K562 (cell line): Measurements from ENCODE around the gene ASB13. TPM values are rescaled to one million over a fixed set of nuclear protein-coding genes. Genes with fewer than 3 reads are reported as not detected.
A peak's percentile ranks its signal among the peaks of the same experiment; 100 is the strongest.

Experiments
- ATAC-seq: fragments of 200-7000 bp; cut with Tn5 transposase; 3 replicates; pipeline ENCODE4 v1.9.1; 2020; ENCODE audit warnings: moderate library complexity
- BruUV-seq: library from RNA; stranded (reverse); fragments of 400-500 nt; replicated peaks from 2 replicates; lab custom pipeline; 2021; lab: Mats Ljungman, UMichigan
- CTCF ChIA-PET: fragments of 300-600 bp; formaldehyde crosslinking; extraction: SDS; loops from one replicate; lab custom pipeline; 2021; ENCODE audit warnings: low intra/inter-chr PET ratio; lab: Yijun Ruan, JAX
- POLR2A ChIA-PET: fragments of 300-600, 350-650 bp; sonication (Branson Sonifier 250); formaldehyde crosslinking; extraction: SDS; loops from one replicate; lab custom pipeline; 2021; ENCODE audit warnings: antibody characterized with exemption, inconsistent platforms; lab: Yijun Ruan, JAX
- DNase-seq, 4 experiments: peaks; one replicate each; pipeline versions ENCODE4 v3.0.0 to v3.0.0-alpha.2; 2011 to 2018; ENCODE audit warnings: low spot score in 3 of 4, mixed read lengths in 3 of 4; ENCODE audit errors: extremely low read depth in 1 of 4
- FAIRE-seq: peaks from 2 replicates; lab custom pipeline; 2011; peaks lifted over from hg19 to GRCh38; lab: Jason Lieb, UNC
- H2AFZ ChIP-seq: 2 replicates; pipeline ENCODE4 v1.6.0; 2011; ENCODE audit warnings: low read depth, low read length, control low read depth, inconsistent platforms
- H3K27ac ChIP-seq: fragments of 200-600 bp; 3 replicates; pipeline ENCODE4 v1.8.0; 2011; ENCODE audit warnings: low read depth, mild to moderate bottlenecking, control low read depth, inconsistent platforms, low read length, moderate library complexity, mixed read lengths; ENCODE audit errors: extremely low read depth
- H3K27me3 ChIP-seq, 2 experiments: fragments of 300-600 bp in 1 of 2; 2 replicates in 1 of 2; 3 replicates in 1 of 2; pipeline versions ENCODE4 v1.6.0 to v1.8.0; 2011; ENCODE audit warnings: inconsistent platforms in 2 of 2, low read length in 2 of 2, mild to moderate bottlenecking in 1 of 2, mixed read lengths in 1 of 2, moderate library complexity in 1 of 2; ENCODE audit not compliant: control insufficient read depth in 2 of 2, insufficient read depth in 2 of 2
- H3K36me3 ChIP-seq: fragments of 300-600 bp; 3 replicates; pipeline ENCODE4 v1.8.0; 2011; ENCODE audit warnings: mild to moderate bottlenecking, low read length, inconsistent platforms; ENCODE audit not compliant: control insufficient read depth, insufficient read depth
- H3K4me1 ChIP-seq, 2 experiments: fragments of 200-600 bp in 1 of 2; replicated peaks in 1 of 2; 2 replicates in 1 of 2; 3 replicates in 1 of 2; pipeline versions ENCODE4 v1.5.1 to v1.8.0; 2011; ENCODE audit warnings: inconsistent platforms in 2 of 2, low read length in 2 of 2, mild to moderate bottlenecking in 1 of 2, mixed read lengths in 1 of 2, moderate library complexity in 1 of 2; ENCODE audit not compliant: control insufficient read depth in 2 of 2, insufficient read depth in 2 of 2
- H3K4me2 ChIP-seq: 2 replicates; pipeline ENCODE4 v1.6.1; 2011; ENCODE audit warnings: low read length, control low read depth, inconsistent platforms, mixed read lengths; ENCODE audit not compliant: insufficient read depth
- H3K4me3 ChIP-seq: fragments of 200-600 bp; sonication (generic), shearing (Covaris generic); 2 replicates; pipeline ENCODE4 v1.5.1; 2016; ENCODE audit warnings: control low read depth, inconsistent platforms
- H3K79me2 ChIP-seq: fragments of 200-600 bp; 3 replicates; pipeline ENCODE4 v1.8.0; 2011; ENCODE audit warnings: low read length, inconsistent platforms; ENCODE audit not compliant: control insufficient read depth, insufficient read depth
- H3K9ac ChIP-seq, 2 experiments: 2 replicates each; pipeline versions ENCODE4 v1.6.0 to v1.6.1; 2011; ENCODE audit warnings: low read depth in 2 of 2, low read length in 2 of 2, control low read depth in 1 of 2, inconsistent platforms in 1 of 2, mild to moderate bottlenecking in 1 of 2, mixed read lengths in 1 of 2; ENCODE audit not compliant: insufficient read depth in 1 of 2
- H3K9me1 ChIP-seq: one replicate; pipeline ENCODE4 v1.6.0; 2011; ENCODE audit warnings: inconsistent platforms, mild to moderate bottlenecking, low read length, moderate library complexity; ENCODE audit not compliant: control insufficient read depth, insufficient read depth
- H3K9me3 ChIP-seq: replicated peaks from 2 replicates; pipeline ENCODE4 v1.5.1; 2011; ENCODE audit warnings: low read depth, low read length, inconsistent platforms; ENCODE audit not compliant: control insufficient read depth, insufficient read depth
- H4K20me1 ChIP-seq: replicated peaks from 2 replicates; pipeline ENCODE4 v1.6.1; 2011; ENCODE audit warnings: low read length, inconsistent platforms, mixed read lengths; ENCODE audit not compliant: control insufficient read depth, insufficient read depth
- BRF1 ChIP-seq: IDR thresholded peaks from 3 replicates; pipeline ENCODE4 v1.6.1; 2011; ENCODE audit warnings: borderline replicate concordance, mild to moderate bottlenecking; ENCODE audit not compliant: insufficient read length; ENCODE audit errors: extremely low read depth
- CHD2 ChIP-seq: IDR thresholded peaks from 2 replicates; pipeline ENCODE4 v1.6.1; 2011; ENCODE audit warnings: low read depth, low read length
- ETV6 ChIP-seq, 3 experiments: fragments of 150-350 bp in 1 of 3; sonication (generic) in 1 of 3; formaldehyde crosslinking in 1 of 3; IDR thresholded peaks; 2 replicates each; pipeline versions ENCODE4 v1.6.1 to v1.8.0; 2014 to 2022; ENCODE audit warnings: borderline replicate concordance in 2 of 3, low read depth in 2 of 3, antibody characterized with exemption in 1 of 3, low read length in 1 of 3, mild to moderate bottlenecking in 1 of 3, missing genetic modification reagents in 1 of 3
- HMG20A ChIP-seq: fragments of 450-650 bp; formaldehyde crosslinking; conservative IDR thresholded peaks from 2 replicates; pipeline ENCODE4 v1.4.0; 2020; ENCODE audit warnings: mild to moderate bottlenecking, mixed read lengths
- KHSRP ChIP-seq: fragments of 450-650 bp; IDR thresholded peaks from 2 replicates; pipeline ENCODE4 v1.6.1; 2017
- MEF2D ChIP-seq: conservative IDR thresholded peaks from 2 replicates; pipeline ENCODE4 v1.6.1; 2016; ENCODE audit warnings: low read depth, missing genetic modification characterization, missing compliant biosample characterization
- PCBP2 ChIP-seq: fragments of 200-400 bp; formaldehyde crosslinking; IDR thresholded peaks from 2 replicates; pipeline ENCODE4 v1.6.1; 2018; ENCODE audit warnings: low read length, low read depth, mild to moderate bottlenecking, moderate library complexity; ENCODE audit not compliant: poor library complexity, severe bottlenecking
- SMAD4 ChIP-seq: fragments of 250-450 bp; sonication (Bioruptor Pico); conservative IDR thresholded peaks from 2 replicates; pipeline ENCODE4 v1.8.0; 2021; ENCODE audit warnings: inconsistent platforms, mild to moderate bottlenecking, moderate library complexity
- SRSF3 ChIP-seq: fragments of 200-400 bp; formaldehyde crosslinking; IDR thresholded peaks from 2 replicates; pipeline ENCODE4 v1.6.1; 2016; ENCODE audit warnings: mild to moderate bottlenecking, low read length, moderate library complexity; ENCODE audit not compliant: insufficient read depth
- ZC3H8 ChIP-seq: fragments of 450-650 bp; IDR thresholded peaks from 2 replicates; pipeline ENCODE4 v1.6.1; 2017
- WGBS: fragments of 100-300 bp; shearing (Covaris generic); methylation state at CpG from one replicate; pipeline ENCODE4 v1.1.6; 2016; ENCODE audit warnings: low coverage, mixed read lengths; ENCODE audit not compliant: insufficient coverage; ENCODE audit errors: missing lambda C conversion rate; 5-methylcytosine and 5-hydroxymethylcytosine counted together
- in situ Hi-C: fragments of 300-500 bp; cut with MboI; formaldehyde crosslinking; loops from 4 replicates; pipeline ENCODE4 v1.15.0; 2018; ENCODE audit warnings: inconsistent platforms, mixed read lengths
- intact Hi-C: fragments of 100-400 bp; cut with micrococcal nuclease; formaldehyde crosslinking; loops from 2 replicates; pipeline ENCODE4 v1.14.2; 2022
- polyA plus RNA-seq, 8 experiments: library from polyadenylated mRNA; depleted of rRNA in 4 of 8; stranded (reverse) in 5 of 8; unstranded in 3 of 8; fragments of >200 nt; fragmentation: Nextera tagmentation in 2 of 8; fragmentation: Illumina TruSeq in 1 of 8; extraction: Ambion mirVana in 2 of 8; extraction: Trizol in 1 of 8; gene quantifications; 2 replicates each; pipeline versions ENCODE4 v1.2.1 to v1.2.3, GENCODE V29; 2011 to 2014; ENCODE audit warnings: inconsistent platforms in 1 of 8, missing spikeins in 1 of 8
- total RNA-seq, 7 experiments: library from RNA; depleted of rRNA in 6 of 7; stranded (reverse); fragments of >200 nt in 6 of 7; fragmentation: Illumina TruSeq in 2 of 7; extraction: Trizol in 2 of 7; gene quantifications; 2 replicates each; pipeline versions ENCODE4 v1.2.1 to v1.2.3, GENCODE V29; 2011 to 2021; ENCODE audit warnings: low replicate concordance in 1 of 7

ASB13 gene
- total and polyA plus RNA-seq, 9 of the 15 experiments (the other 6 are each of a cell fraction or from before 2014, with no cell fraction given), result 5.2 to 28.8 (median 16.9) TPM

DNA sequence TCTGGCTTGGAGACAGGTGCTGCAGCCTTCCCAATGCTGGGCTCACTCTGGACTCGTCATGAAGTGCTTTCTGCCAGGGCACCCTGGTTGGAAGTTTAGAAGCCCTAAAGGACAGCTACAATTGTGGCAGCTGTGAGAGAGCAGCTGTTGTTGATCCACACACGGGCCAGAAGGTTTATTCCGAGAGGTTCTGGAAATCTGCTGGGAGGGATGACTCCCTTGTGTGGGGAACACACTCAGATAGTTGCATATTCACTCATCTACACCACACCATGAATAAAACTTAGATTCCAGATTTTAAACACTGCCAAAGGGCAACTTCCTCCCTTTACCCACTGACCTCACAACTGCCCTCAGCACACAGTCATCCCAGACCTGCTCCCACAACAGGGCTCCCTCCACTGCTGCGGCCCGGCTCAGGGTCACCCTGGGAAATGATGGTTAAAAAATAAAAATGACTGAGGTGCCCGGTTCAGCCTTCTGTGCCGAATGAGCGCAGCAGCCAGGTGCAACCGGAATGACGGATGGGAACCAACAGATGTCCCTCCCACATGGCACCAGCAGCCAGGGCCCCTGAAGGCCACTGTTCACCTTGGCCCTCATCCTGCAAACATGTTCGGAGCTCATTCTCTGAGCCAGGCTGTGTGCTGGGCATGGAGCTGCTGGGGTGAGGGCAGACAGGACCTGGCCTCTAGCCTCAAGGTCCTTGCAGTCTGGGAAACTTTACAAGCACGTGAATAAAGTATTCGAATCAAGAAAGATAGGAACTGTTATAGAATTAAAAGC is 40.2 kb downstream of the ASB13 start:
- Histone ChIP-seq H4K20me1 (no peaks in the 10 kb centered on the region), H3K27me3 (peaks cover 0 to 6% of the 10 kb centered on the region in 2 experiments; a peak in 1 of 5 replicates), H3K9ac (peak overlapping the region in 1 of 2 experiments; percentile 43; a peak in 1 of 4 replicates)
- intact Hi-C loops, result no loop called here
- ChIA-PET CTCF (interaction anchor here (3.9 kb wide), 1 partner anchor 184 kb away, joined by 34 read pairs; no protein-coding TSS in a partner anchor), POLR2A (interaction anchor here (1.1 kb wide), 1 partner anchor 182 kb away, joined by 5 read pairs; no protein-coding TSS in a partner anchor)
- no peak for DNase-seq
- TF ChIP-seq MEF2D (tag), result no peak
- TF ChIP-seq ETV6 (IDR thresholded peaks at IDR 0.05; ENCODE audit: borderline replicate concordance in 1 of 2, low read depth in 2 of 2, low read length in 1 of 2), result no peak
- TF ChIP-seq ETV6 (CRISPR knock-in tag; IDR thresholded peaks at IDR 0.05; ENCODE audit: borderline replicate concordance), result no peak
- no peak for TF ChIP-seq SMAD4 (CRISPR knock-in tag)
- TF ChIP-seq BRF1, result no peak
- TF ChIP-seq HMG20A (CRISPR knock-in tag), result no peak
- TF ChIP-seq ZC3H8, result no peak
- no peak for TF ChIP-seq SRSF3
- TF ChIP-seq KHSRP, result no peak
- no peak for TF ChIP-seq PCBP2
- TF ChIP-seq CHD2, result no peak
- TF ChIP-seq, all 486 proteins: peak for 0
- in situ Hi-C loops, result loop anchor here (10.0 kb wide), 1 partner anchor 801 kb away; the partner anchor contains the start of gene AKR1E2
- no TSS peak for BruUV-seq
- no peak overlapping the region for H3K4me3 ChIP-seq
- no peak overlapping the region for H2AFZ ChIP-seq
- H3K36me3 ChIP-seq, result no peaks in the 10 kb centered on the region
- no peaks in the 10 kb centered on the region for H3K9me3 ChIP-seq
- H3K79me2 ChIP-seq, result no peaks in the 10 kb centered on the region
- WGBS, result 60% methylated on average over 13 of the region's 13 CpGs
- H3K4me1 ChIP-seq, result peaks cover 3 to 13% of the 10 kb centered on the region in 2 experiments; a peak in 3 of 5 replicates
- no peak overlapping the region for H3K27ac ChIP-seq
- ATAC-seq (no peak), FAIRE-seq (no peak)
- no peak overlapping the region for H3K4me2 ChIP-seq
- no peaks in the 10 kb centered on the region for H3K9me1 ChIP-seq
